ENCODE results near the gene SREK1.
"Not testable (repeated sequence)": the region's sequence is repeated elsewhere in the genome, so short reads cannot be mapped to it uniquely, and the experiment has no call there.

SREK1 gene, protein sequence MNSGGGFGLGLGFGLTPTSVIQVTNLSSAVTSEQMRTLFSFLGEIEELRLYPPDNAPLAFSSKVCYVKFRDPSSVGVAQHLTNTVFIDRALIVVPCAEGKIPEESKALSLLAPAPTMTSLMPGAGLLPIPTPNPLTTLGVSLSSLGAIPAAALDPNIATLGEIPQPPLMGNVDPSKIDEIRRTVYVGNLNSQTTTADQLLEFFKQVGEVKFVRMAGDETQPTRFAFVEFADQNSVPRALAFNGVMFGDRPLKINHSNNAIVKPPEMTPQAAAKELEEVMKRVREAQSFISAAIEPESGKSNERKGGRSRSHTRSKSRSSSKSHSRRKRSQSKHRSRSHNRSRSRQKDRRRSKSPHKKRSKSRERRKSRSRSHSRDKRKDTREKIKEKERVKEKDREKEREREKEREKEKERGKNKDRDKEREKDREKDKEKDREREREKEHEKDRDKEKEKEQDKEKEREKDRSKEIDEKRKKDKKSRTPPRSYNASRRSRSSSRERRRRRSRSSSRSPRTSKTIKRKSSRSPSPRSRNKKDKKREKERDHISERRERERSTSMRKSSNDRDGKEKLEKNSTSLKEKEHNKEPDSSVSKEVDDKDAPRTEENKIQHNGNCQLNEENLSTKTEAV

GRCh38 chr5:66144074-66144833, at the start of gene SREK1:
SREK1 (plus strand) TSS chr5:66144300; CDS start chr5:66144377, 77 bp downstream.
- DNase-seq (ENCODE audit: low read depth): peak; percentile 78

- DNase-seq (ENCODE audit: low read depth): no peak
These were observed 43.2 kb upstream of the SREK1 start for GRCh38 chr5:66100851-66101250.

DNA sequence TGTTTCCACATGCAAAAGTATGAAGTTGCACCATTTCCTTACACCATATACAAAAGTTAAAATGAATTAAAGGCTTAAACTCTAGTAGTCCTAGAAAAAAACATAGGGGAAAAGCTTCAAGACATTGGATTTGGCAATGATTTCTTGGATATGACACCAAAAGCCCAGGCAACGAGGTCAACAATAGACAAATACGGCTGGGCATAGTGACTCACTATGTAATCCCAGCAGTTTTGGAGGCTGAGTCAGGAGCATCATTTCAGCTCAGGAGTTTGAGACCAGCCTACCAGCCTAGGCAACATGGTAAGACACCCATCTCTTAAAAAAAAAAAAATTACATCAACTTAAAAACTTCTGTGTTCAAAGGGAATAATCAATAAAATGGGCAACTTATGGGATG, 30.9 kb upstream of the SREK1 start:
- no peak for DNase-seq (ENCODE audit: low read depth)

- no peak for DNase-seq (ENCODE audit: low read depth)
These were observed 25.8 kb upstream of the SREK1 start for GRCh38 chr5:66118304-66118703.

DNA sequence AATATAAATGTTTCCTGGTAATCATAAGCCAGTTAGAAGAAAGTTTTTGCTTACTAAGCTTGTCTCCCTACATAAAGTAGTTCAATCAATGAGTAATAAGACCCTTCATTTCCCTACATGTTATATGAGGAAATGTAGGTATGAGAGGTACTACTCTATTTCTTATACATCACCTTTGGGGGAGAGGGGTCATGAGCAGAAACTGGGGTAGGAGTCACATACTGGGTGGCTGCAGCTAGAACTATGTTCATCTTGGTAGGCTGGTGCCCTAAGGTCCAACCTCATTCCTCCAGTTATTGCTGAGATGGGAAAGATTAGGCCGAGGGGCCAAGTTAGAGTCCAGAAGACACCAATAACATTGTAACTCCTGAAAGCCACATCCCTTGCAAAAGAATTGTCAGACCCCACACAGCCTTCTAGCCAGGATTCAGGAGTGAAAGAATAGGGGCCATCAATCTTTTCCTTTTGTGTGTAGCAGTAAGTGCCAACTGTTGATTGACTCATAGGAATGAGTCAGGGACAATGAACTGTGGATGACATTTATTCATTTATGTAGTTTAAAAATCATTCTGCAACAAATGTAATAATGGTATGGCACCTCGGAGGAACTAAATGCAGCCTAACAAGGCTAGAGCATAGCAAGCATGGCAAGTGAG, 21.6 kb upstream of the SREK1 start:
- no peak for DNase-seq (ENCODE audit: low read depth)

DNA sequence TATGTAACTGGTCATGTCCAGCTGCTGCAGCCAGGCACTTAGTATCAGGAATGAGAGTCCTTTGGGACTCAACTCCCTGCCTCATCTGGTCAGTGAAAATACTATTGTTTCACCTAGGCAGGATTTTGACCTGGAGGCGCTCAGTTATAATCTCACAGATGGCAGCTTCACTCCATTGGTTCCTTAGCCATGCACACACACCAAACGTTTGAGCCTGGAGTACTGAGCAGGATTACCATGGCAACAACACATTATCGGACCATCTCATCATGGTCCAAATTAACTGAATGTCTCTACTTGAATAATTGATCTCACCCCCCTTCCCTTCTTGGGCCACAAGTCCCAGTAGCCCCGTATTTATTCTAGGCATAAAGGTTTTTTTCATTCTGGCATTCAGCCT, 15.0 kb upstream of the SREK1 start:
- DNase-seq (ENCODE audit: low read depth): no peak

GRCh38 chr5:66130493-66130892, 13.6 kb upstream of the SREK1 start:
- no peak for DNase-seq (ENCODE audit: low read depth)

- DNase-seq (ENCODE audit: low read depth): no peak
These were observed 9.7 kb upstream of the SREK1 start for GRCh38 chr5:66134407-66134861.

- no peak for DNase-seq (ENCODE audit: low read depth)
These were observed 8.0 kb upstream of the SREK1 start for GRCh38 chr5:66136053-66136452.

DNA sequence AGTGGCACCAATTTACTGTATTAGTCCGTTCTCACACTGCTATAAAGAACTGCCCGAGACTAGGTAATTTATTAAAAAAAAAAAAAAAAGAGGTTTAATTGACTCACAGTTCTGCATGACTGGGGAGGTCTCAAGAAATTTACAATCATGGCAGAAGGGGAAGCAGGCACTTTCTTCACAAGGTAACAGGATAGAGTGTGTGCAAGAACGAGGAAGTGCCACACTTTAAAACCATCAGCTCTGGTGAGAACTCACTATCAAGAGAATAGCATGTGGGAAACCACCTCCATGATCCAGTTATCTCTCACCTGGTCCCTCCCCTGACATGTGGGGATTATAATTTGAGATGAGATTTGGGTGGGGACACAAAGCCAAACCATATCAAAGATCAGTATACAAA, 7.2 kb upstream of the SREK1 start:
- not testable (repeated sequence) for DNase-seq (ENCODE audit: low read depth)

GRCh38 chr5:66138637-66139317, 5.3 kb upstream of the SREK1 start:
- DNase-seq (ENCODE audit: low read depth): no peak

DNA sequence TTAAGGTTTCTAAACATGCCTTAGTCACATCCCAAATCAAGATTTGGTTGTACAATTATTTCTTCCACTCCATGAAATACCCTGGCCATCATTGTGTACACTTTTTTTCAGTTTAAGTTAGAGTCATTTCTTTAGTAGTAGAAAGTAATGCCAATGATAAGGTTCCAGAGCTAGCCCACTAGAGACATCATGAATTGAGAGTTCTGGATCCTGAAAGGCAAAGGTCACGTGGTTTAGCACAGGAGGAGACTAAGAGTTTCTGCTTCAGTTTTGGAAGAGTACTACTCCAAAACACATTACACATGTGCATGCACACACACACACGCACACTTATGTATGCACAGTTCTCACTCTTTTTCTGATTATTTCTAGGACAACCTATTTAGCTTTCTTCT, 4.8 kb upstream of the SREK1 start:
- DNase-seq (ENCODE audit: low read depth): no peak

- no peak for DNase-seq (ENCODE audit: low read depth)
These were observed 1.7 kb upstream of the SREK1 start for GRCh38 chr5:66142417-66142816.

GRCh38 chr5:66143473-66144073, 527 bp upstream of the SREK1 start:
- DNase-seq (ENCODE audit: low read depth): no peak

DNA sequence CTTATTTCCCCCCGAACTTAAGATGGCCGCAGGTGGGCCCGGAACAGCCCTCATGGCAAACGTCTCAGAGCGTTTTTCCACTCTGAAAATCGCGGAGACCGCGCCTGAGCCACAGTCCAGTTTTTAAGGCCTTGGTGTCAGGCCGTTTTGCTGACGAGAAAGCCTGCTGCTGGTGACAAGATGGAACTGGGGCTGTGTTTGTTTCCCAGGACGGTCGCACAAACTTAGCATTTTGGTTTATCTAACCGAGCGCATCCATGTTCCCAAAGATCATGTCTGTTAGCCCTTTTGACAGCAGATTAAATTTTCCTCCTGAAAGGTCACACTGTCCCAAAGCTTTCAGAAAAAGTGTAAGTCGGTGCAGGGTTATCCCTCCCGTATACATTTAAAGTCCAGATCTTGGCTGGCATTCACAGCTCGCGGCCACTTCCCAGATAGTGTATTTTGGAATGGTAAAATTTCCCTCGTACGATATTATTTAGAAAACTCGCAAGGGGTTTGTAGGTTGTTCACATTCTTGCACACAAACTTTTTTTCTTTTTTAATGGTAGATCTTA, 812 bp downstream of the SREK1 start:
- DNase-seq (ENCODE audit: low read depth): no peak

DNA sequence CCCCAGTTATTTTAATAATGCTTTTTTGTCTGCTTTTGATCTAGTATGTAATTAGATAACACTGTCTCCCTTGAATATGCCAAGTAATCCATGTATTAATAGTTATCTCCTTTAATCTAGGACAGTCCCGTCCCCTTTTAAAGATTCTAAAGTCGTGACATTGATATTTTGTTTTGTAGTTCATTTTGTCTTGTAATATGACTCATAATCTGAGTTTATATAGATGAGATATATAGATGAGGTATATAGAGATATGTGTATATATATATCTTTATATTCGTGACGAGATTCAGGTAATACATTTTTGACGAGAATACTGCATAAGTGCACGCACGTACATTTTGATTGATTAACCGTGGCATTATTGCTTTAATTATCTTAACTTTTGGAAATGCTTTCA, 1.6 kb downstream of the SREK1 start:
- DNase-seq (ENCODE audit: low read depth): no peak

- DNase-seq (ENCODE audit: low read depth): no peak
These were observed 5.8 kb downstream of the SREK1 start for GRCh38 chr5:66149950-66150349.

GRCh38 chr5:66151030-66151429, 6.9 kb downstream of the SREK1 start:
- no peak for DNase-seq (ENCODE audit: low read depth)

DNA sequence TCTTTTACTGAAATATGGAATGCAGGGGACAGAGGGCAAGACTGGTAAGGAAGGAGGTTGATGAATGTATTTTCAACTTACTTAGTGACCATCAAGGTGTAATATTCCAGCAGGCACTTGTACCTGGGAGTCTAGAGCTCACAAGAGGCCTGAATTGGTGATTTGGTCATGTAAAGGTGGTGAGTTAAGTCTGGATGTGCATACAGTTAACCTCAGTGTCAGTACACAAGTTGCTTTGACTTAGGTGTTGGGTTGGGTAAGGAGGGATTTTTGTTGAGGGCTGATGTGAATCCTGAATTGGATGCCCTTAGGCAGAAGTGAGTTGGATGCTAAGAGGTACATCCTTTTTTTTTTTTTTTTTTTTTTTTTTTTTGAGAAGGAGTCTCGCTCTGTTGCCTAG, 7.4 kb downstream of the SREK1 start:
- DNase-seq (ENCODE audit: low read depth): no peak

GRCh38 chr5:66157046-66157445, 12.9 kb downstream of the SREK1 start:
- no peak for DNase-seq (ENCODE audit: low read depth)

GRCh38 chr5:66161356-66161755, 17.3 kb downstream of the SREK1 start:
- no peak for DNase-seq (ENCODE audit: low read depth)

All from stimulated activated CD8-positive, alpha-beta memory T cell treated with anti-CD3 and anti-CD28 coated beads, Interleukin-15, amount 100 ng/mL, for 1 hour (primary cell).